K562 (cell line): Measurements from ENCODE around the gene BRICD5. TPM values are rescaled to one million over a fixed set of nuclear protein-coding genes. Genes with fewer than 3 reads are reported as not detected.
A peak's percentile ranks its signal among the peaks of the same experiment; 100 is the strongest.

ENCODE experiments used
- BRD4 ChIP-seq: fragments of 200-600 bp; sonication (generic); IDR thresholded peaks from 2 replicates; pipeline ENCODE4 v1.6.1; 2017; ENCODE audit warnings: inconsistent platforms
- CBX1 ChIP-seq: sonication (generic); IDR thresholded peaks from 2 replicates; pipeline ENCODE4 v1.6.1; 2016; ENCODE audit warnings: antibody characterized with exemption, low read depth, mild to moderate bottlenecking
- MTA2 ChIP-seq: fragments of 450-650 bp; IDR thresholded peaks from 2 replicates; pipeline ENCODE4 v1.6.1; 2016; ENCODE audit warnings: low read depth
- polyA plus RNA-seq, 8 experiments: library from polyadenylated mRNA; depleted of rRNA in 4 of 8; stranded (reverse) in 5 of 8; unstranded in 3 of 8; fragments of >200 nt; fragmentation: Nextera tagmentation in 2 of 8; fragmentation: Illumina TruSeq in 1 of 8; extraction: Ambion mirVana in 2 of 8; extraction: Trizol in 1 of 8; gene quantifications; 2 replicates each; pipeline versions ENCODE4 v1.2.1 to v1.2.3, GENCODE V29; 2011 to 2014; ENCODE audit warnings: inconsistent platforms in 1 of 8, missing spikeins in 1 of 8
- total RNA-seq, 7 experiments: library from RNA; depleted of rRNA in 6 of 7; stranded (reverse); fragments of >200 nt in 6 of 7; fragmentation: Illumina TruSeq in 2 of 7; extraction: Trizol in 2 of 7; gene quantifications; 2 replicates each; pipeline versions ENCODE4 v1.2.1 to v1.2.3, GENCODE V29; 2011 to 2021; ENCODE audit warnings: low replicate concordance in 1 of 7
- TF ChIP-seq, protein P1 (sequence below): fragments of 200-800 bp; sonication (Bioruptor generic); IDR thresholded peaks from 2 replicates; pipeline ENCODE4 v1.6.1; 2017; ENCODE audit warnings: missing genetic modification characterization, missing compliant biosample characterization
- TF ChIP-seq, protein P2 (sequence below), 2 experiments: fragments of 450-650 bp; IDR thresholded peaks; 2 replicates each; pipeline ENCODE4 v1.6.1; 2018; ENCODE audit warnings: mild to moderate bottlenecking in 2 of 2, low read depth in 1 of 2; ENCODE audit not compliant: partially characterized antibody in 2 of 2

The BRICD5 gene
- total and polyA plus RNA-seq, 9 of the 15 experiments (the other 6 are each of a cell fraction or from before 2014, with no cell fraction given), result 0.24 to 15.1 (median 2.4) TPM; not detected in 1

DNA sequence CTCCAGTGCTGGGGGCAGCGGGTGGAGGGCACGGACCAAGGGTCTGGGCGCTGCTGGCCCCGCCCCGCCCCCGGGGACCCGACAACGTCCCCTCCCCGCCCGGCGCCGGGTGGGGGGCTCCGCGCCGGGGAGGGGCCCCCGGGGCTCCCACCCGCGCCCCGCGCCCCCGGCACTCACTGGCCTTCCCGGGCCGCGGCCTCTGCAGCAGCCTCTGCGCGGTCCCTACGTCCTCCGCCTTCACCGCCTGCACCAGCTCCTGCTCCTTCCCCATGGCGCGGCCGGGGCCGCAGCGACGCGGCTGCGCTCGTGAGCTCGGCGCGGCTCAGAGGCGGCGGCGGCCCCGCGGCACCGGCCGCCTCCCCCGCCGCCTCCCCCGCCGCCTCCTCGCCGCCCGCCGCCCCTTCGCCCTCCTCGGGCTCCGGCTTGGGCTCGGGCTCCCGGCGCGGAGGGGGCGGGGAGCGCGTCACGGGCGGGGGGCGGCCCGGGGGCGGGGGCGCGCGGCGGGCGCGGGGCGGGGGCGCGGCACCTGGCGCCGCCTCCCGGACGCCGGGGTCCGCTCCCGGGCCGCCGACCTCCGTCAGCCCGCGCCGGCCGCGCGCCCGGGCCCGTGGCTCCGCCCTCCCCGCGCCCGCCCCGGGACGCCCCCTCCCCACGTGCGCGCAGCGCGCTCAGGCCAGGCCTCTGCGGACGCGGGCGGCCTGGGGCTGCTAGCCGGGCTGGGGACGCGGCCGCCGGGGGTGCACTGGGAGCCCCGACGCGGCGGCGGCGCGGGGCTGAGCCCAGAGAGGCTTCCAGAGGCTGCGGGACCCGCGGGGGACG lies 14.3 kb downstream of the BRICD5 start, which contains the start of gene CASKIN1 (continued):
- TF ChIP-seq, protein P1, sequence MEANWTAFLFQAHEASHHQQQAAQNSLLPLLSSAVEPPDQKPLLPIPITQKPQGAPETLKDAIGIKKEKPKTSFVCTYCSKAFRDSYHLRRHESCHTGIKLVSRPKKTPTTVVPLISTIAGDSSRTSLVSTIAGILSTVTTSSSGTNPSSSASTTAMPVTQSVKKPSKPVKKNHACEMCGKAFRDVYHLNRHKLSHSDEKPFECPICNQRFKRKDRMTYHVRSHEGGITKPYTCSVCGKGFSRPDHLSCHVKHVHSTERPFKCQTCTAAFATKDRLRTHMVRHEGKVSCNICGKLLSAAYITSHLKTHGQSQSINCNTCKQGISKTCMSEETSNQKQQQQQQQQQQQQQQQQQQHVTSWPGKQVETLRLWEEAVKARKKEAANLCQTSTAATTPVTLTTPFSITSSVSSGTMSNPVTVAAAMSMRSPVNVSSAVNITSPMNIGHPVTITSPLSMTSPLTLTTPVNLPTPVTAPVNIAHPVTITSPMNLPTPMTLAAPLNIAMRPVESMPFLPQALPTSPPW, result peak; percentile 18; the same call in 1 of the 2 replicates
- TF ChIP-seq MTA2 (no peak), BRD4 (no peak), CBX1 (no peak)
- TF ChIP-seq, protein P2, sequence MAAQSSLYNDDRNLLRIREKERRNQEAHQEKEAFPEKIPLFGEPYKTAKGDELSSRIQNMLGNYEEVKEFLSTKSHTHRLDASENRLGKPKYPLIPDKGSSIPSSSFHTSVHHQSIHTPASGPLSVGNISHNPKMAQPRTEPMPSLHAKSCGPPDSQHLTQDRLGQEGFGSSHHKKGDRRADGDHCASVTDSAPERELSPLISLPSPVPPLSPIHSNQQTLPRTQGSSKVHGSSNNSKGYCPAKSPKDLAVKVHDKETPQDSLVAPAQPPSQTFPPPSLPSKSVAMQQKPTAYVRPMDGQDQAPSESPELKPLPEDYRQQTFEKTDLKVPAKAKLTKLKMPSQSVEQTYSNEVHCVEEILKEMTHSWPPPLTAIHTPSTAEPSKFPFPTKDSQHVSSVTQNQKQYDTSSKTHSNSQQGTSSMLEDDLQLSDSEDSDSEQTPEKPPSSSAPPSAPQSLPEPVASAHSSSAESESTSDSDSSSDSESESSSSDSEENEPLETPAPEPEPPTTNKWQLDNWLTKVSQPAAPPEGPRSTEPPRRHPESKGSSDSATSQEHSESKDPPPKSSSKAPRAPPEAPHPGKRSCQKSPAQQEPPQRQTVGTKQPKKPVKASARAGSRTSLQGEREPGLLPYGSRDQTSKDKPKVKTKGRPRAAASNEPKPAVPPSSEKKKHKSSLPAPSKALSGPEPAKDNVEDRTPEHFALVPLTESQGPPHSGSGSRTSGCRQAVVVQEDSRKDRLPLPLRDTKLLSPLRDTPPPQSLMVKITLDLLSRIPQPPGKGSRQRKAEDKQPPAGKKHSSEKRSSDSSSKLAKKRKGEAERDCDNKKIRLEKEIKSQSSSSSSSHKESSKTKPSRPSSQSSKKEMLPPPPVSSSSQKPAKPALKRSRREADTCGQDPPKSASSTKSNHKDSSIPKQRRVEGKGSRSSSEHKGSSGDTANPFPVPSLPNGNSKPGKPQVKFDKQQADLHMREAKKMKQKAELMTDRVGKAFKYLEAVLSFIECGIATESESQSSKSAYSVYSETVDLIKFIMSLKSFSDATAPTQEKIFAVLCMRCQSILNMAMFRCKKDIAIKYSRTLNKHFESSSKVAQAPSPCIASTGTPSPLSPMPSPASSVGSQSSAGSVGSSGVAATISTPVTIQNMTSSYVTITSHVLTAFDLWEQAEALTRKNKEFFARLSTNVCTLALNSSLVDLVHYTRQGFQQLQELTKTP (IDR thresholded peaks at IDR 0.05; ENCODE audit: low read depth in 1 of 2, partially characterized antibody in 2 of 2), result no peak
